H1 (cell line): ENCODE measurements around the gene FGFRL1. TPM values are rescaled to one million over a fixed set of nuclear protein-coding genes. Genes with fewer than 3 reads are reported as not detected.

Source experiments
- BRCA1 ChIP-seq: IDR thresholded peaks from 2 replicates; pipeline ENCODE4 v1.6.1; 2012; ENCODE audit warnings: low read depth, low read length, improper control_type of control experiment
- CHD7 ChIP-seq: fragments of 300-600 bp; sonication (generic); IDR thresholded peaks from 2 replicates; pipeline ENCODE4 v1.7.1; 2012; ENCODE audit warnings: low read length, moderate library complexity, mild to moderate bottlenecking, inconsistent platforms; ENCODE audit not compliant: insufficient replicate concordance
- CTBP2 ChIP-seq: IDR thresholded peaks from 2 replicates; pipeline ENCODE4 v1.7.0; 2011; ENCODE audit warnings: borderline replicate concordance, mild to moderate bottlenecking, moderate library complexity, mixed read lengths, low read length; ENCODE audit not compliant: insufficient read depth, insufficient read length
- EP300 ChIP-seq, 2 experiments: IDR thresholded peaks; 1 replicate in 1 of 2; 2 replicates in 1 of 2; pipeline ENCODE4 v1.6.1; 2011 to 2012; ENCODE audit warnings: low read depth in 2 of 2, low read length in 2 of 2, mild to moderate bottlenecking in 2 of 2, borderline replicate concordance in 1 of 2, inconsistent platforms in 1 of 2, moderate library complexity in 1 of 2
- JUN ChIP-seq: IDR thresholded peaks from 2 replicates; pipeline ENCODE4 v1.6.1; 2011; ENCODE audit warnings: low read depth, mild to moderate bottlenecking, improper control_type of control experiment, low read length
- SIN3A ChIP-seq, 2 experiments: IDR thresholded peaks in 1 of 2; conservative IDR thresholded peaks in 1 of 2; 2 replicates each; pipeline ENCODE4 v1.6.1; 2011 to 2012; ENCODE audit warnings: low read length in 2 of 2, improper control_type of control experiment in 1 of 2, low read depth in 1 of 2, mild to moderate bottlenecking in 1 of 2
- SRF ChIP-seq: IDR thresholded peaks from 2 replicates; pipeline ENCODE4 v1.6.1; 2011; ENCODE audit warnings: mild to moderate bottlenecking, low read depth, low read length, moderate library complexity
- polyA plus RNA-seq, 7 experiments: library from polyadenylated mRNA; depleted of rRNA in 3 of 7; stranded (reverse) in 5 of 7; unstranded in 2 of 7; fragments of >200 nt in 5 of 7; fragments of 200-250 nt in 2 of 7; gene quantifications; 1 replicate in 5 of 7; 2 replicates in 1 of 7; 4 replicates in 1 of 7; pipeline versions ENCODE4 v1.2.1 to v1.2.3, GENCODE V29; 2011 to 2013; ENCODE audit warnings: missing spikeins in 2 of 7, mixed read lengths in 2 of 7
- total RNA-seq: library from RNA; stranded (reverse); fragmentation: NEBNext Ultra II Directional; extraction: Animal tissue kit (Norgen Biotek cat#: 25700); gene quantifications from 2 replicates; pipeline ENCODE4 v1.2.1, GENCODE V29; 2021

Gene FGFRL1
- total and polyA plus RNA-seq, 2 of the 8 experiments (the other 6 are each of a cell fraction or from before 2014, with no cell fraction given) = 18.9 to 34.6 TPM

GRCh38 chr4:1023895-1024740 is 12.7 kb downstream of the FGFRL1 start (continued):
- no peak for TF ChIP-seq CTBP2
- no peak for TF ChIP-seq CHD7
- no peak for TF ChIP-seq EP300 (IDR thresholded peaks at IDR 0.05; ENCODE audit: borderline replicate concordance in 1 of 2, low read depth in 2 of 2, low read length in 2 of 2)
- no peak for TF ChIP-seq JUN
- TF ChIP-seq BRCA1 = no peak
- TF ChIP-seq SIN3A (conservative IDR thresholded peaks at IDR 0.05 in 1 of 2, IDR thresholded peaks at IDR 0.05 in 1 of 2; ENCODE audit: low read depth in 1 of 2, low read length in 2 of 2) = no peak
- no peak for TF ChIP-seq SRF
- TF ChIP-seq, all 59 proteins: peak for 0
